Activated naive CD8-positive, alpha-beta T cell treated with anti-CD3 and anti-CD28 coated beads, Interleukin-2, amount 50 U/mL, for 16 hours (primary cell): ENCODE measurements around the gene BICD2.
"Not testable (repeated sequence)": the region's sequence is repeated elsewhere in the genome, so short reads cannot be mapped to it uniquely, and the experiment has no call there.

Experiments used
- DNase-seq: peaks from one replicate; pipeline ENCODE4 v3.0.0-alpha.2; 2020; ENCODE audit warnings: low read depth, low spot score

BICD2 gene

DNA sequence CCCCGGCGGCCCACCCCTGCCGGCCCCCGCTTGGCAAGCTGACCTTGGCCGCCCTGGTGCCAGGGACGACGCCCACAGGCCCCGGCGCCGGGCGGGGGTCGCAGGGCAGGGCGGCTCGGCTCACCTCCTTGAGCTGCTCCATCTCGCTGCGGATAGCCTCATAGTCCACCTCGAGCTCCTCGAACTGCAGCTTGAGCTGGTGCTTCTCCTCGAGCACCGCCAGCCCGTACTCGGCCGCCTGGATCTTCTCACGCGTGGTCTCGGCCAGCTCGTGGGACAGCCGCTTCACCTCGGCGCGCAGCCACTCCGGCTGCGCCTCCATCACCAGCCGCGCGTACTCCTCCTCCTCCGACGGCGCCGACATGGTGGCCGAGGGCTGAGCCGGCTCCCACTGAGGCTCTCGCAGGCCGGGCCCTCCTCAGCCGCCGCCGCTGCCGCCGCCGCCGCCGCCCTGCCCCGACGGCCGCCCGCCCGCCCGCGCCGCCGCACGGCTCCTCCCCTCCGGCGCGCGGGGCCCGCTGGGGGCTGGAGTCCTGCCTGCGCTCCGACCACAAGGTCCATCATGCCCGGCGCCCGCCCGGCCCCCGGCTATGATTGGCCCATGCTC, at the start of gene BICD2:
BICD2 (minus strand) TSS at position 453 of the 607 bp plus-strand sequence; CDS start at position 364, 89 bp downstream.
- no peak for DNase-seq

DNA sequence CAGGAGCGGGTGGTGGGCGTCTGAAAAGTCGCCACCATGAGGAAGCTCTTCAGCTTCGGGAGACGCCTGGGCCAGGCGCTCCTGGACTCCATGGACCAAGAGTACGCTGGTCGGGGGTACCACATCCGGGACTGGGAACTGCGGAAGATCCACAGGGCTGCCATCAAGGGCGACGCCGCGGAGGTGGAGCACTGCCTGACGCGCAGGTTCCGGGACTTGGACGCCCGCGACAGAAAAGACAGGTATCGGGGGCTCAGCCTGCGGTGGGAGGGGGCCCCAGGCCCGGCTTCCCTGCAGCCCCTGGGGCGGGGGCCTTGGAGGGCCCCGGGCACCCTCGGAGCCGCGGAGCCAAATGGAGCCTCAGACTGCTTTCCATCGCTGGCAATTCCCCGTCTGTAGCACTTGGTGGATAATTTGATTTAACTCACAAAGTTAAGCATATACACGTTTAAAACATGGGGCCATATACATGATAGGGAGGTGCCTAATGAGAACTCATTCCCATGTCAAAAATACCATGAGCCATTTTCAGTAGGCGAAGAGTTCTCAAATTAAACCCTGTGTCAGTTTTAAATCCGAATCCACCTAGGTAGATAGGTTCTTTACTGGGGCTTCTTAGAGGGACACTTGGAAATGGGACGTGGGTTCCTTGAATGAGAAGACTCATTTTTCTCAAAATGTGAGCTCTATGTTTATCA, 45.1 kb upstream of the BICD2 start:
- not testable (repeated sequence) for DNase-seq

DNA sequence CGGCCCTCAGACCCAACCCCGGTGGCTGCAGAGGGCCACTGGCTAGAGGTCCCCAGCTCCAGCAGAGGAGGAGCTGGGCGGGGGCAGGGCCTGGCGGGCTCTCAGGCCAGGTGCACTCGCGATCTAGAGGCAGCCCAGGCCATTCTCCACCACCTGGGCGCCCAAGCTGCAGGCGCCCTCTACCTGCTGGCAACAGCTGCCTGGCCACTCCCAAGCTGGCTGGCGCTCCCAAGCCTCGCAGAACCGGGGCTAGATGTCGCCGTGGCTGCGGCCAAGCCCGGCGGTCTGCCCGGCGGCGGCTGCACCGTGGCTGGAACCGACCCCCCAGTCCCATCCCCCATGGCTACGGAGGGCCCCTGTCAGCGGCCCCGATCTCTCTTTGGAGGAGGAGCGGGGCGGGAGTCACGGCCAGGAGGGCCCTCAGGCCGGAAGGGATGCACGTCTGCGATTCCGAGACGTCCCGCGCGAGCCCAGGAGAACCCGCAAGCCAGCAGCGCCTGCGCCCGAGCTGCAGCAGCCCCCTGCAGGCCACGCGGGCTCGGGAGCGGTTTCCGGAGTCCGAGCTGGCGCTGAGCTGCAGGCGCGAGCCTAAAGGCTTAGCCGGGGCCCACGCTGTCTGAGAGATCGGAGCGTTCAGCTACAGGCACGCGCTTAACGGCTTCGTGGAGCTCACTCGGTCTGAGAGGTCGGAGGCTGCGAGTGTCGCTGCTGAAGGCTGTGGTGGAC, 44.3 kb upstream of the BICD2 start:
- DNase-seq = no peak

DNA sequence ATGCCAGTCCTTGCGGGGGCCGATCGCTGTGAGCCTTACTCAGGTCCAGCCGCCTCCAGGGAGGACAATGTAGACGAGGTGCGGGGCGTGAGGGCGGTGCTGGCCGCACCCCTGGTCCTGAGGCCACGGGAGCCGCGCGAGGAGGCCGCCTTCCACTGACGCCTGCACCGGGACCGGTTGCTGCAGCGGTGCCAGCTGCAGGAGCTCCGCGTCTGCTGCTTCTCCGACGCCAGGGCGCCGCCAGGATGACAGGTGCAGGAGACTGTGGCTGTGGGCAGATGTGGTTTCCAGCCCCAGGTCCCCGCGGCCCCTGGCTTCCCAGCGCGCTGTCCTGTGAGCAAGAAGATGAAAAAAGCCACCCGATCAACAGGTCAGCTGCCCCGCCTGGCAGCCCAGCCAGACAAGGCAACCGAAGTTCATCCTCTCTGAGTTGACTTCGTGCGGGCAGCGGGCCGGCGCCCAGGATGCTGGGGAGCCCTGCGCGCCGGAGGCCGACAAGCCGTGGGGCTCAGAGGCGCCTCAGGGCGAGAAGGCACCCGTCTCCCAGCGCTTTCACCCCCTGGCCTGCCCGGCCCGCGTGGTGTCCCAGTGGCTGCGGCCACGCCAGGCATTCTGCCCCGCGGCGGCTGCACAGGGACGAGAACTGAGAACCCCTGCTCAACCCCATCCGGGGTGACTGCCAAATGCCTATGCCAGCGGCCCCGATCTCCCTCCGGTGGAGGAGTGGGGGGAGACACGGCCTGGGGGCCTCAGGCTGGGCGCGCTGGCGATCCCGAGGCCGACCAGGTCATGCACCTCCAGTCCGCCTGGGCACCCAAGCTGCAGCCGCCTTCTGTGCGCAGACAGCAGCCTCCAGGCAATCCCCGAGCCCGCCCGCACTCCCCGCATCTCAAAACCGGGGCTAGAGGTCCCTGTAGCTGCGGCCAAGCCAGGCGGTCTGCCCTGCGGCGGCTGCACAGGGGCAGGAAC, 43.4 kb upstream of the BICD2 start:
- DNase-seq = no peak

GRCh38 chr9:92807031-92807756, 42.6 kb upstream of the BICD2 start:
- no peak for DNase-seq

DNA sequence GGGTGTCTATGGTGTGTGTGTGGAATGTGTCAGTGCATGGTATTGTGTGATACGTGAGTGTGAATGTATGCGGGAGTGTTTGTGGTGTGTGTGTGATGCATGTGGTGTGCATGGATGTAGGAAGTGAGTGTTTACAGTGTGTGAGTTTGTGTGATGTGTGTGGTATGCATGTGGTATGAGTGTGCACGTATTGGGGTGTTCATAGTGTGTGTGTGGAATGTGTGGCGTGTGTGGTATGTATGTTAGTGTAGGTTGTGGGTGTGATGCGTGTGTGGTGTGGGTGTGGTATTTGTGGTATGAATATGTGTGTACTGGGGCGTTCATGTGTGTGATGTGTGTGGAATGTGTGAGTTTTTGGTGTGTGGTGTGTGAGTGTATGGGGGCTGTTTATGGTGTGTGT, 40.1 kb upstream of the BICD2 start:
- DNase-seq = no peak

DNA sequence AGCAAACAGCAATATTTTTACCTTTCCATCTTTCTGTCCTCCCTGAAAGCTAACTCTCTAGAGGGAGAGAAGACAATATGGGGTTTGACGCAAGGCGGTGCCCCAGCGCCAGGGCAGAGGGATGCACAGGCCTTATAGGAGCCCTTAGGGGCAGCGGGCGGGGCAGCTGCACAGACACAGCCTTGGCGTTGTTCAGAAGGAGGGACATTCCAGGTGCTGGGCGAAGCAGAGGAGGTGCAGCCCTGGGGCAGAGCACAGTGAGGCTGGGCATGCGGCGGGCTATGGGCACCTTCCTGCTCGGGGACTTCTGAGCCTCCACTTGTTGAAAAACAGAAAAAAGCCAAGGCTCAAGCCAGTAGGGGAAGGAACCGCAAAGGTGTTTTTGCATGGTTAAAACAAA, 33.7 kb upstream of the BICD2 start:
- DNase-seq = no peak

GRCh38 chr9:92796337-92796804, 31.7 kb upstream of the BICD2 start:
- not testable (repeated sequence) for DNase-seq

GRCh38 chr9:92795598-92796336, 31.1 kb upstream of the BICD2 start:
- DNase-seq = no peak

DNA sequence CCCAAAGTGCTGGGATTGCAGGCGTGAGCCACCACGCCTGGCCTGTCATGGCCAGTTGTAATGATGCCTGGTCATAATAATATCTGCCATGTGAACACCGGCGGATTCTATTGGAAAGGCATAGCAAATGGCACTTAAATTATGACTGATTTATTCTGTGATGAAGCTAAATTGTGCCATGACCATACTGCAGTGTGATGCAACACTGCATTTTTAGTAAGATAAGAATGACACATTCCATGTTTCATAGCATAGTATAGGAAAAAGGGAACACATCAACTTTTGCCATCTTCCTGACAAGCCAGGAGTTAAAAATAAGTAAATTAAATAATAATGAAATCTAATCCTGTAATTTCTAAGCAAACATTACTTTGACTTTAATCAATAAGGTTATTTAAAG, 30.4 kb upstream of the BICD2 start:
- no peak for DNase-seq

DNA sequence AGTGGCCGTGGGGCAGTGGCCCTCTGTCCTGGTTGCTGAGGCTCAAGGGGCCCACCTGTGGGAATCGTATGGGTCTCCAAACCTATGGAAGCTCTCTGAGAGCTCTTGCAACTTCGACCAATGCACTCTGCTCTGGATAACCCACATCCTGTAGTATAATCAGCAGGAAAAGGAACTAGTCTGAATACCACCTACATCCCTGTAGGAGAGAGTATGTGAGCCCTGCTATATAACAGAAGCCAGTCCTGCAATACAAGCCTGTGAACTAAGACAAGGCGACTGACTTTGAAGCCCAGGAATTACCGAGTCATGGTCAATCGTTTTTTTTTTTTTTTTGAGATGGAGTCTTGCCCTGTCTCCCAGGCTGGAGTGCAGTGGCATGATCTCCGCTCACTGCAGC, 29.8 kb upstream of the BICD2 start:
- no peak for DNase-seq

- peak; percentile 43 for DNase-seq
Measured at GRCh38 chr9:92790542-92791527, 26.2 kb upstream of the BICD2 start.

DNA sequence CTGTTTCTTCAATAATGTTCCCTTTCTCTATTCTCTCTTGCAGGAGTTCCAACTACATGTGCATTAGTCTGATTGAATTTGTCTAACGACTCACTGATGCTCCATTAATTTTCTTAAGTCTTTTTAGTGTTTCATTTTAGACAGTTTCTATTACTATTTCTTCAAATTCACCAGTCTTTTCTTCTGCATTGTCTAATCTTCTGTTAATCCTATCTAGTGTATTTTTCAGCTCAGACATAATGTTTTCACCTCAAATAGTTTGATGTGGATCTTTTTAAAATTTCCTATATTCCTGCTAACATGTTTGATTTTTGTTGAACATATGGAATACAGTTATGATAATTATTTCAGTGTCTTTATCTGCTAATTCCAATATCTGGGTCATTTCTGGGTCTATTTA, 21.7 kb upstream of the BICD2 start:
- DNase-seq = no peak

GRCh38 chr9:92781899-92782298, 17.3 kb upstream of the BICD2 start:
- no peak for DNase-seq

GRCh38 chr9:92780206-92780605, 15.6 kb upstream of the BICD2 start:
- DNase-seq = no peak

GRCh38 chr9:92775466-92775865, 10.8 kb upstream of the BICD2 start:
- DNase-seq = no peak

DNA sequence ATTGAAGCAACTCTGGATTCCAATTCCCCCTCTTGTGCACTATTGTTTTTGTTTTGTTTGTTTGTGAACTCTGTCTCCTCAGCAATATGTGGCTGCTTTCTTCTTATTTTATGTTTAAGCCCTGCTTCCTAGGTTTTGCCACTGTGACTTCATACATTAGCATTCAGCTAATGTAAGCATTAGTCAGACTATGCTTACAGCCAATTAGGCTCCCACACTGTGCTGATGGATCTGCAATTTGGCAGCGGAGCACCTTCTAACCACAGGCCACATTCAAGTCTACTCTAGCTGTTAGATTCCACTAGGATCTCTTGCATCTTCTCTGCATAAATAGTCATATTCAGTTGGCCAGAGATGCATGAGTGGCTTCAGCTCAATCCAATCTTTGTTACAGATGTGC, 9.6 kb upstream of the BICD2 start:
- DNase-seq = no peak

DNA sequence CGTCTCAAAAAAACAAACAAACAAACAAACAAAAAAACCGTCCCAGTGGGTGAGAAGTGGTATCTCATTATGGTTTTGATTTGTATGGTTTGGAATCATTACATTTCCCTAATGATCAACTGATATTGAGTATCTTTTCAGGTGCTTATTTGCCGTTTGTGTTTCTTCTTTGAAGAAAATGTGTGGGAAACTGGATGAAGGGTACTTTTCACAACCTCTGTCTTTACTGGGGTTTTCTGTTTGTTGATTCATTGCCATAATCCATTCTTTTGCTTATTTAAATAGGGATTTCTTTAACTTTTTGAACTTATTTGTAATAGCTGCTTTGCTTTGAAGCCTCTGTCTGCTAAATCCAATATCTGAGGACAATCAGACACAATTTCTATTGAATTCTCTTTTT, 9.2 kb upstream of the BICD2 start:
- no peak for DNase-seq

DNA sequence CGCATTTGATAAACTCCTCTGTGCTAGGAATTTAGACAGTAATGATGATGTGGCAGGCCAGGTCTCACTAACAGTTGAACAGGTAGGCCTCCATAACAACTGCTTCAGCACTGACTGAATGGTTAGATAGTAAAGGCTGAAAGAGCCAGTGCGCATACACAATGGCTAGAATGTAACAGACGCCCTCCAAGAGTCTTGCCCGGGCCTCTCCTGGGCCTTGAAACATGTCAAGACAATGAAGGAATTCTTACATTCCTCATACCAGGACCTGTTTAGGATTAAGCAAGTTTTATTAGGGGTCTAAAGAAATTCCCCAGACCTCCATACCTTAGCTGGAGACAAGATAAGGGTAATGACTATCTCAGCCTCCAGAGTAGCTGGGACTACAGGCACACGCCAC, 6.7 kb upstream of the BICD2 start:
- DNase-seq = no peak
